ENCODE results near the gene ALDH1A1. TPM values are rescaled to one million over a fixed set of nuclear protein-coding genes. Genes with fewer than 3 reads are reported as not detected.

The ALDH1A1 gene
- total and polyA plus RNA-seq, 9 of the 15 experiments (the other 6 are each of a cell fraction or from before 2014, with no cell fraction given): 1.8 to 86.3 (median 24.4) TPM

- Histone ChIP-seq H3K27ac (ENCODE audit: extremely low read depth, low read depth, low read length) (no peak overlapping the region), H3K9ac (ENCODE audit: insufficient read depth in 1 of 2, low read depth in 2 of 2, low read length in 2 of 2) (no peak overlapping the region), H2AFZ (ENCODE audit: low read depth, low read length) (no peak overlapping the region), H3K27me3 (ENCODE audit: control insufficient read depth in 2 of 2, insufficient read depth in 2 of 2, low read length in 2 of 2) (no peaks in the 10 kb centered on the region), H4K20me1 (replicated peaks; ENCODE audit: control insufficient read depth, insufficient read depth, low read length) (no peaks in the 10 kb centered on the region), H3K79me2 (ENCODE audit: control insufficient read depth, insufficient read depth, low read length) (no peaks in the 10 kb centered on the region), H3K9me3 (replicated peaks; ENCODE audit: control insufficient read depth, insufficient read depth, low read depth, low read length) (no peaks in the 10 kb centered on the region), H3K4me3 (no peak overlapping the region), H3K36me3 (ENCODE audit: control insufficient read depth, insufficient read depth, low read length) (no peaks in the 10 kb centered on the region), H3K4me1 (replicated peaks in 1 of 2; ENCODE audit: control insufficient read depth in 2 of 2, insufficient read depth in 2 of 2, low read length in 2 of 2) (no peaks in the 10 kb centered on the region; a peak in 3 of 5 replicates), H3K4me2 (ENCODE audit: insufficient read depth, low read length) (no peak overlapping the region), H3K9me1 (ENCODE audit: control insufficient read depth, insufficient read depth, low read length) (no peaks in the 10 kb centered on the region)
- BruUV-seq (replicated peaks): no TSS peak
- no peak for FAIRE-seq
- no peak for DNase-seq (ENCODE audit: extremely low read depth in 1 of 4, low spot score in 3 of 4)
- no peak for ATAC-seq
- in situ Hi-C loops (cut with MboI) (no loop called here), intact Hi-C loops (cut with micrococcal nuclease) (no loop called here)
- CTCF ChIA-PET (ENCODE audit: low intra/inter-chr PET ratio): no interaction called here
- POLR2A ChIA-PET: no interaction called here
- WGBS (ENCODE audit: insufficient coverage, low coverage, missing lambda C conversion rate): 31% methylated on average over 5 of the region's 5 CpGs
- 0 out of 2 replicates have a peak, but pooled peaks have one; percentile 20 for TF ChIP-seq MTA1 (IDR thresholded peaks at IDR 0.05; ENCODE audit: borderline replicate concordance)
- no peak for TF ChIP-seq BCLAF1 (IDR thresholded peaks at IDR 0.05; ENCODE audit: borderline replicate concordance in 1 of 2, control insufficient read depth in 1 of 2, low read depth in 2 of 2, low read length in 1 of 2)
- peak; percentile 79; the same call in 1 of the 2 replicates for TF ChIP-seq JUND (IDR thresholded peaks at IDR 0.05; ENCODE audit: borderline replicate concordance, low read depth, low read length)
- TF ChIP-seq JUND (tag; IDR thresholded peaks at IDR 0.05; ENCODE audit: borderline replicate concordance, low read depth, low read length): peak; percentile 59; the same call in 2 of the 3 replicates
- TF ChIP-seq EP300 (IDR thresholded peaks at IDR 0.05; ENCODE audit: low read length): peak; percentile 12; the same call in 1 of the 2 replicates
- TF ChIP-seq SFPQ (IDR thresholded peaks at IDR 0.05; ENCODE audit: low read depth, low read length): no peak
- peak; percentile 79; the same call in 1 of the 2 replicates for TF ChIP-seq ZEB2 (IDR thresholded peaks at IDR 0.05)
- TF ChIP-seq CBFA2T3 (IDR thresholded peaks at IDR 0.05): peak; percentile 35; the same call in 1 of the 2 replicates
- peak in 1 of 2 experiments; percentile 65; a peak in 1 of 4 replicates for TF ChIP-seq RCOR1 (IDR thresholded peaks at IDR 0.05; ENCODE audit: borderline replicate concordance in 1 of 2, low read depth in 2 of 2, low read length in 2 of 2)
- no peak for TF ChIP-seq NBN (IDR thresholded peaks at IDR 0.05; ENCODE audit: low read depth)
- TF ChIP-seq CTBP1 (IDR thresholded peaks at IDR 0.05; ENCODE audit: borderline replicate concordance): peak; percentile 75
- peak; percentile 63 for TF ChIP-seq ARID1B (IDR thresholded peaks at IDR 0.05)
- TF ChIP-seq HDAC2 (IDR thresholded peaks at IDR 0.05): 0 out of 2 replicates have a peak, but pooled peaks have one; percentile 47
- TF ChIP-seq SMARCA4 (IDR thresholded peaks at IDR 0.05): peak; percentile 44; the same call in 1 of the 2 replicates
- TF ChIP-seq NFE2 (IDR thresholded peaks at IDR 0.05; ENCODE audit: low read depth): 0 out of 2 replicates have a peak, but pooled peaks have one; percentile 5
- no peak for TF ChIP-seq ZNF766 (CRISPR knock-in tag; conservative IDR thresholded peaks at IDR 0.05)
- TF ChIP-seq TCF7 (IDR thresholded peaks at IDR 0.05; ENCODE audit: borderline replicate concordance): no peak
Observed at GRCh38 chr9:72982146-72982799, 29.4 kb upstream of the ALDH1A1 start.
